NB4 (cell line): ENCODE measurements around the gene TACC3.

Experiments
- MYC ChIP-seq: IDR thresholded peaks from 2 replicates; pipeline ENCODE4 v1.6.1; 2011; ENCODE audit warnings: low read depth, low read length
- POLR2A ChIP-seq: IDR thresholded peaks from 2 replicates; pipeline ENCODE4 v1.6.1; 2011; ENCODE audit warnings: mild to moderate bottlenecking; ENCODE audit not compliant: insufficient read length; ENCODE audit errors: extremely low read depth

DNA sequence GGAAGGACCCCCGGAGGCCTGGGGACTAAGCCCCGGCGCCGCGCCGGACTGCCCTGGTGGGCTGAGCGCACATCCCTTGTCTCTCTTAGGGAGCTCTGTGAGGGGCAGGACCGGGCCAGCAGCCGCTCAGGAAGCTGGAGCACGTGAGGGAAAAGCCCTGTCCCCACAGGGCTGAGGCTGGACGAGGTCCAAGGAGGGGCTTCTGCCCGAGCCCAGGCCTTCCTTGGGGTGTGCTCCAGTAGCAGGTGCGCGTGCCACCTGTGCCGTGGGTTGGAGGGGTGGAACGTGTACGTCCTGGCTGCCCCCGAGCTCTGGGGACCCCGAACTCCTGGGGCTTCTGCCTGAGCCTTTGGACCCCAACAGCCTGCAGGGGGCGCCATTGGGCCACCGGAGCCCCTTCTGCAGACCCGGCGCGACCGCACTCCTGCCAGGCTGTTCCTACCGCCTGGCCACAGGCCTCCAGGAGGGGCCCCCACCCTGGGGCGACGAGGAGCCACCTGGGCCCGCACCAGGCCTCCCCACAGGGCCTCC is 27.2 kb downstream of the TACC3 start:
- TF ChIP-seq MYC (peak; percentile 47; the same call in 1 of the 2 replicates), POLR2A (no peak)
